ENCODE measurements around the gene CNTNAP1. TPM values are rescaled to one million over a fixed set of nuclear protein-coding genes. Genes with fewer than 3 reads are reported as not detected.

The CNTNAP1 gene
- total RNA-seq, 1 donor from 2014 or later: 15.1 TPM

DNA sequence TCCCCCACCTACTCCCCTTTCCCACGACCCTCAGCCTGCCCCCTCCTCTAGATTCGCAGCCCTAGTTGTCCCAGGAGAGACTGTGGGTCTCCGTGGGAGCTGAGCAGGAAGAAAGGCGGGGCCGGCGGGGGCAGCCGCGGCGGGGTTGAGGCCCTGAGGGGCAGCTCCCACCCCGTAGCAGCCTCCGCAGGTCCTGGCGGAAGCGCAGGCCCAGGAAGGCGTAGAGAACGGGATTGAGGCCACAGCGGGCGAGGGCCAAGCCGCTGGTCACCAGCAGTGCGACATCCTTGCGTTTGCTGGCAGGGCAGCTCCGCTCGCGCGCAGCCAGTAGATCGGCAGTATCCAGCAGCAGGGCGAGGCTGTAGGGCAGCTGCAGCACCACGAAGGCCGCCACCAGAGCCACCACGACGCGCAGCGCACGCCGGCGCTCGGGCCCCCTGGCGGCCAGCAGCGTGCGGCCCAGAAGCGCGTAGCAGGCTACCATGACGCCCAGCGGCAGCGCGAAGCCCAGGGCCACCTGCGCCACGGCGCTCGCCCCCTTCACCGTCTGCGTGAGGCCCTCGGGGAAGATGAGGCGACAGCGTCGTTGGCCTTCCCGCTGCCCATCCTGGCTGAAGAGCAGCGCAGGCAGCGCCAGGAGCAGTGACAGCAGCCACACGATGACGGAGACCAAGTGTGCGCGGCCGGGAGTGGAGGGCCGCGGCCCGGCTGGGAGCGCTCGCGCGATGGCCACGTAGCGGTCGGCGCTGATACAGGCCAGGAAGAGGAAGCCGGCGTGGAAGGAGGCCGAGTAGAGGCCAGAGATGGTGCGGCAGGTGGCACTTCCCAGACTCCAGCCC, 2.6 kb upstream of the CNTNAP1 start:
- H3K9me3 ChIP-seq (ENCODE audit: low read depth): no peaks in the 10 kb centered on the region
- peaks cover 11% of the 10 kb centered on the region for H3K79me2 ChIP-seq (ENCODE audit: low read depth)
- H3K9me3 Mint-ChIP-seq: no peaks in the 10 kb centered on the region
- H3K4me3 Mint-ChIP-seq: peak overlapping the region; percentile 75
- peak; percentile 92 for DNase-seq (ENCODE audit: low spot score)
- TF ChIP-seq EZH2phosphoT487 (IDR thresholded peaks at IDR 0.05) (no peak), EZH2 (IDR thresholded peaks at IDR 0.05) (no peak)
- TF ChIP-seq, protein P1, sequence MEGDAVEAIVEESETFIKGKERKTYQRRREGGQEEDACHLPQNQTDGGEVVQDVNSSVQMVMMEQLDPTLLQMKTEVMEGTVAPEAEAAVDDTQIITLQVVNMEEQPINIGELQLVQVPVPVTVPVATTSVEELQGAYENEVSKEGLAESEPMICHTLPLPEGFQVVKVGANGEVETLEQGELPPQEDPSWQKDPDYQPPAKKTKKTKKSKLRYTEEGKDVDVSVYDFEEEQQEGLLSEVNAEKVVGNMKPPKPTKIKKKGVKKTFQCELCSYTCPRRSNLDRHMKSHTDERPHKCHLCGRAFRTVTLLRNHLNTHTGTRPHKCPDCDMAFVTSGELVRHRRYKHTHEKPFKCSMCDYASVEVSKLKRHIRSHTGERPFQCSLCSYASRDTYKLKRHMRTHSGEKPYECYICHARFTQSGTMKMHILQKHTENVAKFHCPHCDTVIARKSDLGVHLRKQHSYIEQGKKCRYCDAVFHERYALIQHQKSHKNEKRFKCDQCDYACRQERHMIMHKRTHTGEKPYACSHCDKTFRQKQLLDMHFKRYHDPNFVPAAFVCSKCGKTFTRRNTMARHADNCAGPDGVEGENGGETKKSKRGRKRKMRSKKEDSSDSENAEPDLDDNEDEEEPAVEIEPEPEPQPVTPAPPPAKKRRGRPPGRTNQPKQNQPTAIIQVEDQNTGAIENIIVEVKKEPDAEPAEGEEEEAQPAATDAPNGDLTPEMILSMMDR (IDR thresholded peaks at IDR 0.05): peak; percentile 80
- H3K27ac Mint-ChIP-seq: peak overlapping the region; percentile 53
- H3K9ac ChIP-seq: no peak overlapping the region
- peaks cover 3% of the 10 kb centered on the region for H3K36me3 Mint-ChIP-seq
- H4K20me1 ChIP-seq (ENCODE audit: low read depth): peaks cover 22% of the 10 kb centered on the region
- peak overlapping the region; percentile 28 for H2AFZ ChIP-seq (replicated peaks)
- H3K36me3 ChIP-seq: no peaks in the 10 kb centered on the region
- peaks cover 33% of the 10 kb centered on the region for H3K27me3 ChIP-seq
- H3K27me3 Mint-ChIP-seq (ENCODE audit: insufficient read depth, low read depth): peaks cover 5% of the 10 kb centered on the region
- no peak overlapping the region for H3K4me3 ChIP-seq
- H3K4me1 ChIP-seq: peaks cover 42% of the 10 kb centered on the region
- peak overlapping the region; percentile 6 for H3K27ac ChIP-seq
- peak overlapping the region; percentile 83 for H3K4me2 ChIP-seq
- peaks cover 70% of the 10 kb centered on the region for H3F3A ChIP-seq (ENCODE audit: low read depth)
- peaks cover 43% of the 10 kb centered on the region for H3K4me1 Mint-ChIP-seq

DNA sequence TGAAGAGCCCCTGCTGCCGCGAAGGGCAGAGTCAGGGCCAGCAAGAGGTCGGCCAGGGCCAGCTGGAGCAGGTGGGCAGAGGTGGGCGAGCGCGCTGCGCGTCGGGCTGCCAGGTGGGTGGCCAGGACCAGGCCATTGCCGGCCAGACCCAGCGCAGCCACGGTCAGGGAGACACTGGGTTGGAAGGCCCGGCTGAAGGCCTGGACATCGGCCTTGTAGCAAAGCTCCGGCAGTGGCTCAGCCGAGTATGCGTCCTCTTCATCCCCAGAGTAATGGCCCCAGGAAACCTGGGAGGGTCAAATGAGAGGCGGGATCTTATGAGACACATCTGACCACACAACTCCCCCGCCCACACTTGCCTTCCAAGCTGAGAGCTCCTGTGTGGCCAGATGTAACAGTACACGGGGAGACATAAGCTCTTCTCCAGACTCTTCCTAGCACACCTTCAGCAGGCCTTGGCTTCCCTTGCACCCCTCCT, 2.0 kb upstream of the CNTNAP1 start:
- TF ChIP-seq EZH2phosphoT487 (IDR thresholded peaks at IDR 0.05) (no peak), EZH2 (IDR thresholded peaks at IDR 0.05) (no peak)
- TF ChIP-seq, protein P1 (IDR thresholded peaks at IDR 0.05): no peak
- peak overlapping the region; percentile 83 for H3K27ac Mint-ChIP-seq
- Histone ChIP-seq H3F3A (ENCODE audit: low read depth) (peaks cover 70% of the 10 kb centered on the region), H3K4me3 (no peak overlapping the region), H2AFZ (replicated peaks) (no peak overlapping the region), H3K4me2 (peak overlapping the region; percentile 83), H3K27me3 (peaks cover 26% of the 10 kb centered on the region), H3K36me3 (no peaks in the 10 kb centered on the region), H4K20me1 (ENCODE audit: low read depth) (peaks cover 15% of the 10 kb centered on the region), H3K4me1 (peaks cover 35% of the 10 kb centered on the region), H3K79me2 (ENCODE audit: low read depth) (peaks cover 10% of the 10 kb centered on the region), H3K9ac (no peak overlapping the region), H3K9me3 (ENCODE audit: low read depth) (no peaks in the 10 kb centered on the region), H3K27ac (no peak overlapping the region)
- H3K9me3 Mint-ChIP-seq: no peaks in the 10 kb centered on the region
- no peak for DNase-seq (ENCODE audit: low spot score)
- H3K4me1 Mint-ChIP-seq: peaks cover 39% of the 10 kb centered on the region
- peaks cover 5% of the 10 kb centered on the region for H3K27me3 Mint-ChIP-seq (ENCODE audit: insufficient read depth, low read depth)
- H3K4me3 Mint-ChIP-seq: peak overlapping the region; percentile 79
- peaks cover 4% of the 10 kb centered on the region for H3K36me3 Mint-ChIP-seq

DNA sequence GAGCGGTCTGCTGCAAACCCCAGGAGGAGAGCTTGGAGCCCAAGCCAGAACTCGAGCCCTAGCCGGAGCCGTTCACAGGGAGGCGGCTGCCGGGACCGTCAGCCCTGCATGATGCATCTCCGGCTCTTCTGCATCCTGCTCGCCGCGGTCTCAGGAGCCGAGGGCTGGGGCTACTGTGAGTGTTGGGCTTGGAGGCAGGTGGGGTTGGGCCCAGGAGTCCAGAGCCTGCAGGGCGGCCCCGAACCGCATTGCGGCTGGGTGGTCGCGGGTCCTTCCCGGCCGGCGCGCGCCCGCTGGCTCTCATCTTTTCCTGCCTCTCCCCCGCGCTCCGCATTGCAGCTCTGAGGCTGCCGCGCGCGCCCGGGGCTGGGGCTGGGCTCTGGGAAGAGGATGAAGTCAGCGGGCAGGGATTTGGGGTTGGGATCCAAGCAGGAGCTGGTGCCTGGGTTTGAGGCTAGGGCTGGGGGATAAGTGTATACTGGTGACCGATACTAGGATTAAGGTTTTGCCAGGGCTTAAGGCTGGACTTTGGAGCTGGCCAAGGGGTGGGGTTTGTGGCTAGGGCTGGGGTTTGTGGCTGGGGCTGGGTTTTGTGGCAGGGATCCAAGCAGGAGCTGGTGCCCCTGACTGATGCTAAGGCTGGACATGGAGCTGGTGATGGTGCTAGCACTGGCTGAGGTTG, 532 bp downstream of the CNTNAP1 start:
- Mint-ChIP-seq H3K4me1 (peaks cover 41% of the 10 kb centered on the region), H3K27me3 (ENCODE audit: insufficient read depth, low read depth) (peaks cover 5% of the 10 kb centered on the region), H3K4me3 (peak overlapping the region; percentile 90), H3K9me3 (no peaks in the 10 kb centered on the region), H3K36me3 (peaks cover 11% of the 10 kb centered on the region), H3K27ac (peak overlapping the region; percentile 30)
- peaks cover 26% of the 10 kb centered on the region for H3K4me1 ChIP-seq
- peak overlapping the region; percentile 83 for H3K4me2 ChIP-seq
- no peak overlapping the region for H3K9ac ChIP-seq
- peaks cover 17% of the 10 kb centered on the region for H3K27me3 ChIP-seq
- no peaks in the 10 kb centered on the region for H3K79me2 ChIP-seq (ENCODE audit: low read depth)
- DNase-seq (ENCODE audit: low spot score): peak; percentile 84
- no peaks in the 10 kb centered on the region for H3K36me3 ChIP-seq
- peaks cover 61% of the 10 kb centered on the region for H3F3A ChIP-seq (ENCODE audit: low read depth)
- H3K27ac ChIP-seq: no peak overlapping the region
- H3K4me3 ChIP-seq: peak overlapping the region; percentile 68
- H4K20me1 ChIP-seq (ENCODE audit: low read depth): peaks cover 7% of the 10 kb centered on the region
- peak overlapping the region; percentile 75 for H2AFZ ChIP-seq (replicated peaks)
- TF ChIP-seq EZH2 (IDR thresholded peaks at IDR 0.05) (no peak), EZH2phosphoT487 (IDR thresholded peaks at IDR 0.05) (no peak)
- TF ChIP-seq, protein P1 (IDR thresholded peaks at IDR 0.05): no peak
- no peaks in the 10 kb centered on the region for H3K9me3 ChIP-seq (ENCODE audit: low read depth)
